K562 (cell line): ENCODE results near the gene AHNAK. TPM values are rescaled to one million over a fixed set of nuclear protein-coding genes. Genes with fewer than 3 reads are reported as not detected.
"Not testable (repeated sequence)": the region's sequence is repeated elsewhere in the genome, so short reads cannot be mapped to it uniquely, and the experiment has no call there.

Experiments
- ATAC-seq: fragments of 200-7000 bp; cut with Tn5 transposase; 3 replicates; pipeline ENCODE4 v1.9.1; 2020; ENCODE audit warnings: moderate library complexity
- BruUV-seq: library from RNA; stranded (reverse); fragments of 400-500 nt; replicated peaks from 2 replicates; lab custom pipeline; 2021; lab: Mats Ljungman, UMichigan
- CTCF ChIA-PET: fragments of 300-600 bp; formaldehyde crosslinking; extraction: SDS; loops from one replicate; lab custom pipeline; 2021; ENCODE audit warnings: low intra/inter-chr PET ratio; lab: Yijun Ruan, JAX
- POLR2A ChIA-PET: fragments of 300-600, 350-650 bp; sonication (Branson Sonifier 250); formaldehyde crosslinking; extraction: SDS; loops from one replicate; lab custom pipeline; 2021; ENCODE audit warnings: antibody characterized with exemption, inconsistent platforms; lab: Yijun Ruan, JAX
- DNase-seq, 4 experiments: peaks; one replicate each; pipeline versions ENCODE4 v3.0.0 to v3.0.0-alpha.2; 2011 to 2018; ENCODE audit warnings: low spot score in 3 of 4, mixed read lengths in 3 of 4; ENCODE audit errors: extremely low read depth in 1 of 4
- FAIRE-seq: peaks from 2 replicates; lab custom pipeline; 2011; peaks lifted over from hg19 to GRCh38; lab: Jason Lieb, UNC
- H2AFZ ChIP-seq: 2 replicates; pipeline ENCODE4 v1.6.0; 2011; ENCODE audit warnings: low read depth, low read length, control low read depth, inconsistent platforms
- H3K27ac ChIP-seq: fragments of 200-600 bp; 3 replicates; pipeline ENCODE4 v1.8.0; 2011; ENCODE audit warnings: low read depth, mild to moderate bottlenecking, control low read depth, inconsistent platforms, low read length, moderate library complexity, mixed read lengths; ENCODE audit errors: extremely low read depth
- H3K27me3 ChIP-seq, 2 experiments: fragments of 300-600 bp in 1 of 2; 2 replicates in 1 of 2; 3 replicates in 1 of 2; pipeline versions ENCODE4 v1.6.0 to v1.8.0; 2011; ENCODE audit warnings: inconsistent platforms in 2 of 2, low read length in 2 of 2, mild to moderate bottlenecking in 1 of 2, mixed read lengths in 1 of 2, moderate library complexity in 1 of 2; ENCODE audit not compliant: control insufficient read depth in 2 of 2, insufficient read depth in 2 of 2
- H3K36me3 ChIP-seq: fragments of 300-600 bp; 3 replicates; pipeline ENCODE4 v1.8.0; 2011; ENCODE audit warnings: mild to moderate bottlenecking, low read length, inconsistent platforms; ENCODE audit not compliant: control insufficient read depth, insufficient read depth
- H3K4me1 ChIP-seq, 2 experiments: fragments of 200-600 bp in 1 of 2; replicated peaks in 1 of 2; 2 replicates in 1 of 2; 3 replicates in 1 of 2; pipeline versions ENCODE4 v1.5.1 to v1.8.0; 2011; ENCODE audit warnings: inconsistent platforms in 2 of 2, low read length in 2 of 2, mild to moderate bottlenecking in 1 of 2, mixed read lengths in 1 of 2, moderate library complexity in 1 of 2; ENCODE audit not compliant: control insufficient read depth in 2 of 2, insufficient read depth in 2 of 2
- H3K4me2 ChIP-seq: 2 replicates; pipeline ENCODE4 v1.6.1; 2011; ENCODE audit warnings: low read length, control low read depth, inconsistent platforms, mixed read lengths; ENCODE audit not compliant: insufficient read depth
- H3K4me3 ChIP-seq: fragments of 200-600 bp; sonication (generic), shearing (Covaris generic); 2 replicates; pipeline ENCODE4 v1.5.1; 2016; ENCODE audit warnings: control low read depth, inconsistent platforms
- H3K79me2 ChIP-seq: fragments of 200-600 bp; 3 replicates; pipeline ENCODE4 v1.8.0; 2011; ENCODE audit warnings: low read length, inconsistent platforms; ENCODE audit not compliant: control insufficient read depth, insufficient read depth
- H3K9ac ChIP-seq, 2 experiments: 2 replicates each; pipeline versions ENCODE4 v1.6.0 to v1.6.1; 2011; ENCODE audit warnings: low read depth in 2 of 2, low read length in 2 of 2, control low read depth in 1 of 2, inconsistent platforms in 1 of 2, mild to moderate bottlenecking in 1 of 2, mixed read lengths in 1 of 2; ENCODE audit not compliant: insufficient read depth in 1 of 2
- H3K9me1 ChIP-seq: one replicate; pipeline ENCODE4 v1.6.0; 2011; ENCODE audit warnings: inconsistent platforms, mild to moderate bottlenecking, low read length, moderate library complexity; ENCODE audit not compliant: control insufficient read depth, insufficient read depth
- H3K9me3 ChIP-seq: replicated peaks from 2 replicates; pipeline ENCODE4 v1.5.1; 2011; ENCODE audit warnings: low read depth, low read length, inconsistent platforms; ENCODE audit not compliant: control insufficient read depth, insufficient read depth
- H4K20me1 ChIP-seq: replicated peaks from 2 replicates; pipeline ENCODE4 v1.6.1; 2011; ENCODE audit warnings: low read length, inconsistent platforms, mixed read lengths; ENCODE audit not compliant: control insufficient read depth, insufficient read depth
- ATF6 ChIP-seq: sonication (generic); formaldehyde crosslinking; IDR thresholded peaks from 2 replicates; pipeline ENCODE4 v1.4.0; 2020; ENCODE audit warnings: mild to moderate bottlenecking, missing genetic modification reagents
- ELK3 ChIP-seq: fragments of 450-650 bp; formaldehyde crosslinking; IDR thresholded peaks from 2 replicates; pipeline ENCODE4 v1.4.0; 2020; ENCODE audit warnings: mild to moderate bottlenecking
- JUND ChIP-seq, 2 experiments: IDR thresholded peaks; 2 replicates in 1 of 2; 3 replicates in 1 of 2; pipeline ENCODE4 v1.6.1; 2011; ENCODE audit warnings: borderline replicate concordance in 2 of 2, low read depth in 2 of 2, low read length in 2 of 2, improper control_type of control experiment in 1 of 2, missing biosample characterization in 1 of 2, missing genetic modification characterization in 1 of 2, missing genetic modification reagents in 1 of 2
- PATZ1 ChIP-seq: fragments of 250-450 bp; sonication (Bioruptor Pico); IDR thresholded peaks from 2 replicates; pipeline ENCODE4 v1.5.0; 2020; ENCODE audit warnings: mild to moderate bottlenecking, borderline replicate concordance
- THRA ChIP-seq: fragments of 450-650 bp; IDR thresholded peaks from 2 replicates; pipeline ENCODE4 v1.6.1; 2017; ENCODE audit warnings: mild to moderate bottlenecking, moderate library complexity
- WGBS: fragments of 100-300 bp; shearing (Covaris generic); methylation state at CpG from one replicate; pipeline ENCODE4 v1.1.6; 2016; ENCODE audit warnings: low coverage, mixed read lengths; ENCODE audit not compliant: insufficient coverage; ENCODE audit errors: missing lambda C conversion rate; 5-methylcytosine and 5-hydroxymethylcytosine counted together
- in situ Hi-C: fragments of 300-500 bp; cut with MboI; formaldehyde crosslinking; loops from 4 replicates; pipeline ENCODE4 v1.15.0; 2018; ENCODE audit warnings: inconsistent platforms, mixed read lengths
- intact Hi-C: fragments of 100-400 bp; cut with micrococcal nuclease; formaldehyde crosslinking; loops from 2 replicates; pipeline ENCODE4 v1.14.2; 2022
- polyA plus RNA-seq, 8 experiments: library from polyadenylated mRNA; depleted of rRNA in 4 of 8; stranded (reverse) in 5 of 8; unstranded in 3 of 8; fragments of >200 nt; fragmentation: Nextera tagmentation in 2 of 8; fragmentation: Illumina TruSeq in 1 of 8; extraction: Ambion mirVana in 2 of 8; extraction: Trizol in 1 of 8; gene quantifications; 2 replicates each; pipeline versions ENCODE4 v1.2.1 to v1.2.3, GENCODE V29; 2011 to 2014; ENCODE audit warnings: inconsistent platforms in 1 of 8, missing spikeins in 1 of 8
- total RNA-seq, 7 experiments: library from RNA; depleted of rRNA in 6 of 7; stranded (reverse); fragments of >200 nt in 6 of 7; fragmentation: Illumina TruSeq in 2 of 7; extraction: Trizol in 2 of 7; gene quantifications; 2 replicates each; pipeline versions ENCODE4 v1.2.1 to v1.2.3, GENCODE V29; 2011 to 2021; ENCODE audit warnings: low replicate concordance in 1 of 7

The AHNAK gene
- total and polyA plus RNA-seq, 9 of the 15 experiments (the other 6 are each of a cell fraction or from before 2014, with no cell fraction given) = 1.5 to 89.7 (median 45.0) TPM

- no peak for TF ChIP-seq ATF6
- no peak for TF ChIP-seq JUND (IDR thresholded peaks at IDR 0.05; ENCODE audit: borderline replicate concordance, low read depth, low read length)
- no peak for TF ChIP-seq JUND (tag; IDR thresholded peaks at IDR 0.05; ENCODE audit: borderline replicate concordance, low read depth, low read length)
- TF ChIP-seq PATZ1 = no peak
- no peak for TF ChIP-seq THRA
- TF ChIP-seq ELK3 (CRISPR knock-in tag) = no peak
- TF ChIP-seq, all 486 proteins: peak for 0
Observed at GRCh38 chr11:62565100-62565802, 18.6 kb upstream of the AHNAK start (continued).

- H3K9me1 ChIP-seq, intact Hi-C loops, H3K27me3 ChIP-seq, H3K4me2 ChIP-seq, FAIRE-seq, BruUV-seq, H3K9me3 ChIP-seq, H3K4me3 ChIP-seq, in situ Hi-C loops, DNase-seq, H2AFZ ChIP-seq, ATAC-seq, H3K9ac ChIP-seq: not testable (repeated sequence)
- POLR2A ChIA-PET = interaction anchor here (0.6 to 3.1 kb wide), 6 partner anchors 8 to 143 kb away, joined by 3 to 15 read pairs (median 6); partner anchors contain the start of gene EEF1G
- Histone ChIP-seq H3K4me1 (peaks cover 23 to 27% of the 10 kb centered on the region in 2 experiments), H4K20me1 (peaks cover 12% of the 10 kb centered on the region; the same call in 1 of the 2 replicates), H3K27ac (peak overlapping the region; percentile 50; the same call in 2 of the 3 replicates), H3K36me3 (peaks cover 91% of the 10 kb centered on the region), H3K79me2 (peaks cover 47% of the 10 kb centered on the region)
- CTCF ChIA-PET = interaction anchor here (0.7 to 3.9 kb wide), 2 partner anchors 16 to 166 kb away, joined by 3 to 48 read pairs; no protein-coding TSS in a partner anchor
- 53% methylated on average over 3 of the region's 3 CpGs for WGBS
Observed at GRCh38 chr11:62561677-62562230, 15.1 kb upstream of the AHNAK start.
